K562 (cell line): Measurements from ENCODE around the gene ABL1. TPM values are rescaled to one million over a fixed set of nuclear protein-coding genes. Genes with fewer than 3 reads are reported as not detected.
A peak's percentile ranks its signal among the peaks of the same experiment; 100 is the strongest.

Source experiments
- ATAC-seq: fragments of 200-7000 bp; cut with Tn5 transposase; 3 replicates; pipeline ENCODE4 v1.9.1; 2020; ENCODE audit warnings: moderate library complexity
- BruUV-seq: library from RNA; stranded (reverse); fragments of 400-500 nt; replicated peaks from 2 replicates; lab custom pipeline; 2021; lab: Mats Ljungman, UMichigan
- CTCF ChIA-PET: fragments of 300-600 bp; formaldehyde crosslinking; extraction: SDS; loops from one replicate; lab custom pipeline; 2021; ENCODE audit warnings: low intra/inter-chr PET ratio; lab: Yijun Ruan, JAX
- POLR2A ChIA-PET: fragments of 300-600, 350-650 bp; sonication (Branson Sonifier 250); formaldehyde crosslinking; extraction: SDS; loops from one replicate; lab custom pipeline; 2021; ENCODE audit warnings: antibody characterized with exemption, inconsistent platforms; lab: Yijun Ruan, JAX
- DNase-seq, 4 experiments: peaks; one replicate each; pipeline versions ENCODE4 v3.0.0 to v3.0.0-alpha.2; 2011 to 2018; ENCODE audit warnings: low spot score in 3 of 4, mixed read lengths in 3 of 4; ENCODE audit errors: extremely low read depth in 1 of 4
- FAIRE-seq: peaks from 2 replicates; lab custom pipeline; 2011; peaks lifted over from hg19 to GRCh38; lab: Jason Lieb, UNC
- H2AFZ ChIP-seq: 2 replicates; pipeline ENCODE4 v1.6.0; 2011; ENCODE audit warnings: low read depth, low read length, control low read depth, inconsistent platforms
- H3K27ac ChIP-seq: fragments of 200-600 bp; 3 replicates; pipeline ENCODE4 v1.8.0; 2011; ENCODE audit warnings: low read depth, mild to moderate bottlenecking, control low read depth, inconsistent platforms, low read length, moderate library complexity, mixed read lengths; ENCODE audit errors: extremely low read depth
- H3K27me3 ChIP-seq, 2 experiments: fragments of 300-600 bp in 1 of 2; 2 replicates in 1 of 2; 3 replicates in 1 of 2; pipeline versions ENCODE4 v1.6.0 to v1.8.0; 2011; ENCODE audit warnings: inconsistent platforms in 2 of 2, low read length in 2 of 2, mild to moderate bottlenecking in 1 of 2, mixed read lengths in 1 of 2, moderate library complexity in 1 of 2; ENCODE audit not compliant: control insufficient read depth in 2 of 2, insufficient read depth in 2 of 2
- H3K36me3 ChIP-seq: fragments of 300-600 bp; 3 replicates; pipeline ENCODE4 v1.8.0; 2011; ENCODE audit warnings: mild to moderate bottlenecking, low read length, inconsistent platforms; ENCODE audit not compliant: control insufficient read depth, insufficient read depth
- H3K4me1 ChIP-seq, 2 experiments: fragments of 200-600 bp in 1 of 2; replicated peaks in 1 of 2; 2 replicates in 1 of 2; 3 replicates in 1 of 2; pipeline versions ENCODE4 v1.5.1 to v1.8.0; 2011; ENCODE audit warnings: inconsistent platforms in 2 of 2, low read length in 2 of 2, mild to moderate bottlenecking in 1 of 2, mixed read lengths in 1 of 2, moderate library complexity in 1 of 2; ENCODE audit not compliant: control insufficient read depth in 2 of 2, insufficient read depth in 2 of 2
- H3K4me2 ChIP-seq: 2 replicates; pipeline ENCODE4 v1.6.1; 2011; ENCODE audit warnings: low read length, control low read depth, inconsistent platforms, mixed read lengths; ENCODE audit not compliant: insufficient read depth
- H3K4me3 ChIP-seq: fragments of 200-600 bp; sonication (generic), shearing (Covaris generic); 2 replicates; pipeline ENCODE4 v1.5.1; 2016; ENCODE audit warnings: control low read depth, inconsistent platforms
- H3K79me2 ChIP-seq: fragments of 200-600 bp; 3 replicates; pipeline ENCODE4 v1.8.0; 2011; ENCODE audit warnings: low read length, inconsistent platforms; ENCODE audit not compliant: control insufficient read depth, insufficient read depth
- H3K9ac ChIP-seq, 2 experiments: 2 replicates each; pipeline versions ENCODE4 v1.6.0 to v1.6.1; 2011; ENCODE audit warnings: low read depth in 2 of 2, low read length in 2 of 2, control low read depth in 1 of 2, inconsistent platforms in 1 of 2, mild to moderate bottlenecking in 1 of 2, mixed read lengths in 1 of 2; ENCODE audit not compliant: insufficient read depth in 1 of 2
- H3K9me1 ChIP-seq: one replicate; pipeline ENCODE4 v1.6.0; 2011; ENCODE audit warnings: inconsistent platforms, mild to moderate bottlenecking, low read length, moderate library complexity; ENCODE audit not compliant: control insufficient read depth, insufficient read depth
- H3K9me3 ChIP-seq: replicated peaks from 2 replicates; pipeline ENCODE4 v1.5.1; 2011; ENCODE audit warnings: low read depth, low read length, inconsistent platforms; ENCODE audit not compliant: control insufficient read depth, insufficient read depth
- H4K20me1 ChIP-seq: replicated peaks from 2 replicates; pipeline ENCODE4 v1.6.1; 2011; ENCODE audit warnings: low read length, inconsistent platforms, mixed read lengths; ENCODE audit not compliant: control insufficient read depth, insufficient read depth
- ILK ChIP-seq: fragments of 450-650 bp; IDR thresholded peaks from 2 replicates; pipeline ENCODE4 v1.6.1; 2016; ENCODE audit warnings: missing genetic modification characterization, low read depth, mild to moderate bottlenecking, missing compliant biosample characterization, moderate library complexity, borderline replicate concordance
- LEF1 ChIP-seq: fragments of 450-650 bp; IDR thresholded peaks from 2 replicates; pipeline ENCODE4 v1.6.1; 2016; ENCODE audit warnings: mild to moderate bottlenecking
- STAT6 ChIP-seq: sonication (generic); formaldehyde crosslinking; IDR thresholded peaks from 2 replicates; pipeline ENCODE4 v1.8.1; 2023; ENCODE audit warnings: mild to moderate bottlenecking, missing genetic modification reagents
- WGBS: fragments of 100-300 bp; shearing (Covaris generic); methylation state at CpG from one replicate; pipeline ENCODE4 v1.1.6; 2016; ENCODE audit warnings: low coverage, mixed read lengths; ENCODE audit not compliant: insufficient coverage; ENCODE audit errors: missing lambda C conversion rate; 5-methylcytosine and 5-hydroxymethylcytosine counted together
- in situ Hi-C: fragments of 300-500 bp; cut with MboI; formaldehyde crosslinking; loops from 4 replicates; pipeline ENCODE4 v1.15.0; 2018; ENCODE audit warnings: inconsistent platforms, mixed read lengths
- intact Hi-C: fragments of 100-400 bp; cut with micrococcal nuclease; formaldehyde crosslinking; loops from 2 replicates; pipeline ENCODE4 v1.14.2; 2022
- polyA plus RNA-seq, 8 experiments: library from polyadenylated mRNA; depleted of rRNA in 4 of 8; stranded (reverse) in 5 of 8; unstranded in 3 of 8; fragments of >200 nt; fragmentation: Nextera tagmentation in 2 of 8; fragmentation: Illumina TruSeq in 1 of 8; extraction: Ambion mirVana in 2 of 8; extraction: Trizol in 1 of 8; gene quantifications; 2 replicates each; pipeline versions ENCODE4 v1.2.1 to v1.2.3, GENCODE V29; 2011 to 2014; ENCODE audit warnings: inconsistent platforms in 1 of 8, missing spikeins in 1 of 8
- total RNA-seq, 7 experiments: library from RNA; depleted of rRNA in 6 of 7; stranded (reverse); fragments of >200 nt in 6 of 7; fragmentation: Illumina TruSeq in 2 of 7; extraction: Trizol in 2 of 7; gene quantifications; 2 replicates each; pipeline versions ENCODE4 v1.2.1 to v1.2.3, GENCODE V29; 2011 to 2021; ENCODE audit warnings: low replicate concordance in 1 of 7
- TF ChIP-seq, protein P1 (sequence below): sonication (generic); formaldehyde crosslinking; IDR thresholded peaks from 2 replicates; pipeline ENCODE4 v1.8.1; 2023; ENCODE audit warnings: mild to moderate bottlenecking, missing genetic modification reagents
- TF ChIP-seq, protein P2 (sequence below): sonication (generic); formaldehyde crosslinking; IDR thresholded peaks from 2 replicates; pipeline ENCODE4 v1.8.1; 2023; ENCODE audit warnings: mild to moderate bottlenecking, missing genetic modification reagents, moderate library complexity
- TF ChIP-seq, protein P3 (sequence below), 2 experiments: fragments of 450-650 bp in 1 of 2; sonication (generic) in 1 of 2; formaldehyde crosslinking in 1 of 2; IDR thresholded peaks in 1 of 2; conservative IDR thresholded peaks in 1 of 2; 2 replicates each; pipeline versions ENCODE4 v1.6.1 to v1.8.1; 2016 to 2023; ENCODE audit warnings: mild to moderate bottlenecking in 2 of 2, moderate library complexity in 2 of 2, inconsistent platforms in 1 of 2, missing genetic modification reagents in 1 of 2

Gene ABL1
- total and polyA plus RNA-seq, 9 of the 15 experiments (the other 6 are each of a cell fraction or from before 2014, with no cell fraction given): 1.5 to 130 (median 37.8) TPM

DNA sequence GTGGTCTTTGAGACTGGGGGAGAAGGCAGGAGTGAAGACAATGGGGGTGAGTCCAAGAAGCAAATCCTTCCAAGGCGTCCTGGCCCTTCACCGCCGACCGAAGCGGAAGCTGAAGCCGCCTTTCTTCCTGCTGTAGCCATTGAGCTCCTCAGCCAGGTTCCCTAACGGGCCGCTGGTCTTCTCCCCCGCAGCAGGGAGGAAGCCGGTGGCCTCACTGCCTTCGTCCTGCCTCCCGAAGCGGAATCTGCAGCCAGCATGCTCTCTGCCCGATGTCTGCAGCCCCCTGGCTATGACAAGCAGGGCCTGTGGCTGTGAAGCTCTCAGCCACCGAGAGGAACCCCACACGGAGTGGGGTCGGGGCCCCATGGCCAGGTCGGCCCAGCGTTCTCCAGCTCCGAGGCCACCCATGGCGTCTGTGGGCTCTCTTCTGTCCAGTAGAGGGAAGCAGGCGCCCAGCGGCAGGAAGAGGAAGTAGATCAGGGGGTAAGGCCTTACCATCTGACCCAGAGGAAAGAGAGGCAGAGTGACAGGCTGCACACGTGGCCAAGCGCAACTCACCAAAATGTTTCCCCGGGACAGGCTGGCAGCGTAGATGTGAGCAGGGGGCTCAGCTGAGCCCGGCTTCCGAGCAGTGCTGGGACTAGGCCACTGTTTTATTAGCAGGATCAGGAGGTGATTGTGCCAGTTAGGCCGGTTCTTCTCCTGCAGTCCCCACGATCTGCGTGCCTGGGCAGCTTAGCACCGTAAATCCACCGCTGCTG is 58.5 kb downstream of the ABL1 start:
- Histone ChIP-seq H3K4me1 (peaks cover 6 to 56% of the 10 kb centered on the region in 2 experiments; a peak in 4 of 5 replicates), H3K79me2 (no peaks in the 10 kb centered on the region), H3K4me2 (no peak overlapping the region), H2AFZ (peak overlapping the region; percentile 0; the same call in 1 of the 2 replicates), H3K36me3 (peaks cover 19% of the 10 kb centered on the region), H3K27me3 (peaks cover 23 to 33% of the 10 kb centered on the region in 2 experiments; a peak in 4 of 5 replicates), H3K9me1 (peaks cover 8% of the 10 kb centered on the region), H3K4me3 (no peak overlapping the region), H3K9me3 (no peaks in the 10 kb centered on the region), H4K20me1 (peaks cover 84% of the 10 kb centered on the region), H3K9ac (peak overlapping the region in 1 of 2 experiments; percentile 60; a peak in 2 of 4 replicates), H3K27ac (no peak overlapping the region)
- TF ChIP-seq, protein P1, sequence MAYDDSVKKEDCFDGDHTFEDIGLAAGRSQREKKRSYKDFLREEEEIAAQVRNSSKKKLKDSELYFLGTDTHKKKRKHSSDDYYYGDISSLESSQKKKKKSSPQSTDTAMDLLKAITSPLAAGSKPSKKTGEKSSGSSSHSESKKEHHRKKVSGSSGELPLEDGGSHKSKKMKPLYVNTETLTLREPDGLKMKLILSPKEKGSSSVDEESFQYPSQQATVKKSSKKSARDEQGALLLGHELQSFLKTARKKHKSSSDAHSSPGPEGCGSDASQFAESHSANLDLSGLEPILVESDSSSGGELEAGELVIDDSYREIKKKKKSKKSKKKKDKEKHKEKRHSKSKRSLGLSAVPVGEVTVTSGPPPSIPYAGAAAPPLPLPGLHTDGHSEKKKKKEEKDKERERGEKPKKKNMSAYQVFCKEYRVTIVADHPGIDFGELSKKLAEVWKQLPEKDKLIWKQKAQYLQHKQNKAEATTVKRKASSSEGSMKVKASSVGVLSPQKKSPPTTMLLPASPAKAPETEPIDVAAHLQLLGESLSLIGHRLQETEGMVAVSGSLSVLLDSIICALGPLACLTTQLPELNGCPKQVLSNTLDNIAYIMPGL (CRISPR knock-in tag): peak; percentile 58; the same call in 1 of the 2 replicates
- TF ChIP-seq ILK (tag): no peak
- TF ChIP-seq, protein P2, sequence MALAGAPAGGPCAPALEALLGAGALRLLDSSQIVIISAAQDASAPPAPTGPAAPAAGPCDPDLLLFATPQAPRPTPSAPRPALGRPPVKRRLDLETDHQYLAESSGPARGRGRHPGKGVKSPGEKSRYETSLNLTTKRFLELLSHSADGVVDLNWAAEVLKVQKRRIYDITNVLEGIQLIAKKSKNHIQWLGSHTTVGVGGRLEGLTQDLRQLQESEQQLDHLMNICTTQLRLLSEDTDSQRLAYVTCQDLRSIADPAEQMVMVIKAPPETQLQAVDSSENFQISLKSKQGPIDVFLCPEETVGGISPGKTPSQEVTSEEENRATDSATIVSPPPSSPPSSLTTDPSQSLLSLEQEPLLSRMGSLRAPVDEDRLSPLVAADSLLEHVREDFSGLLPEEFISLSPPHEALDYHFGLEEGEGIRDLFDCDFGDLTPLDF (CRISPR knock-in tag): peak; percentile 51; the same call in 1 of the 2 replicates
- TF ChIP-seq STAT6: peak; percentile 93
- TF ChIP-seq LEF1: no peak
- TF ChIP-seq, protein P3, sequence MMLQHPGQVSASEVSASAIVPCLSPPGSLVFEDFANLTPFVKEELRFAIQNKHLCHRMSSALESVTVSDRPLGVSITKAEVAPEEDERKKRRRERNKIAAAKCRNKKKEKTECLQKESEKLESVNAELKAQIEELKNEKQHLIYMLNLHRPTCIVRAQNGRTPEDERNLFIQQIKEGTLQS (IDR thresholded peaks at IDR 0.05): no peak
- TF ChIP-seq, protein P3 (CRISPR knock-in tag; conservative IDR thresholded peaks at IDR 0.05): peak; percentile 30; the same call in 1 of the 2 replicates
- FAIRE-seq (peak; percentile 6), DNase-seq (peak; percentile 58 to 90 (median 72)), ATAC-seq (peak; percentile 73)
- POLR2A ChIA-PET: interaction anchor here (0.6 to 14.2 kb wide), 20 partner anchors 10 to 184 kb away, joined by 3 to 334 read pairs (median 3); no protein-coding TSS in a partner anchor
- intact Hi-C loops (loop anchor here (1.0 kb wide), 2 partner anchors 48 to 105 kb away; no protein-coding TSS in a partner anchor), in situ Hi-C loops (no loop called here)
- CTCF ChIA-PET: no interaction called here
- WGBS: 73% methylated on average over 34 of the region's 34 CpGs
- no TSS peak for BruUV-seq
